GM12864 (cell line): ENCODE results near the gene ST14.

Experiments
- DNase-seq: peaks from one replicate; pipeline ENCODE4 v3.0.0-alpha.2; 2011; ENCODE audit warnings: low read depth
- H3K4me3 ChIP-seq: 2 replicates; pipeline ENCODE4 v1.5.1; 2011; ENCODE audit warnings: mild to moderate bottlenecking, low read depth, low read length, control low read depth
- CTCF ChIP-seq: IDR thresholded peaks from 2 replicates; pipeline ENCODE4 v1.5.1; 2011; ENCODE audit warnings: low read depth, mild to moderate bottlenecking, moderate library complexity, low read length, control low read depth, inconsistent platforms; ENCODE audit errors: missing control alignments

The ST14 gene

GRCh38 chr11:130162733-130163132, 3.2 kb downstream of the ST14 start:
- no peak overlapping the region for H3K4me3 ChIP-seq
- no peak for TF ChIP-seq CTCF
- no peak for DNase-seq

- DNase-seq: no peak
- no peak for TF ChIP-seq CTCF
- no peak overlapping the region for H3K4me3 ChIP-seq
These were observed 4.0 kb downstream of the ST14 start for GRCh38 chr11:130163346-130164220.

- DNase-seq: no peak
- H3K4me3 ChIP-seq: no peak overlapping the region
- no peak for TF ChIP-seq CTCF
These were observed 4.6 kb downstream of the ST14 start for GRCh38 chr11:130164221-130164570.

- TF ChIP-seq CTCF: no peak
- no peak for DNase-seq
- no peak overlapping the region for H3K4me3 ChIP-seq
These were observed 6.2 kb downstream of the ST14 start for GRCh38 chr11:130165601-130166456.

GRCh38 chr11:130166457-130166784, 6.8 kb downstream of the ST14 start:
- DNase-seq: no peak
- H3K4me3 ChIP-seq: no peak overlapping the region
- TF ChIP-seq CTCF: no peak

GRCh38 chr11:130167146-130167545, 7.6 kb downstream of the ST14 start:
- TF ChIP-seq CTCF: no peak
- no peak overlapping the region for H3K4me3 ChIP-seq
- no peak for DNase-seq

- no peak for TF ChIP-seq CTCF
- no peak overlapping the region for H3K4me3 ChIP-seq
- no peak for DNase-seq
These were observed 8.5 kb downstream of the ST14 start for GRCh38 chr11:130168105-130168504.
